ENCODE results near the gene ZER1.

GRCh38 chr9:128721487-128722010 is 50.2 kb downstream of the ZER1 start:
- TF ChIP-seq, protein P1, sequence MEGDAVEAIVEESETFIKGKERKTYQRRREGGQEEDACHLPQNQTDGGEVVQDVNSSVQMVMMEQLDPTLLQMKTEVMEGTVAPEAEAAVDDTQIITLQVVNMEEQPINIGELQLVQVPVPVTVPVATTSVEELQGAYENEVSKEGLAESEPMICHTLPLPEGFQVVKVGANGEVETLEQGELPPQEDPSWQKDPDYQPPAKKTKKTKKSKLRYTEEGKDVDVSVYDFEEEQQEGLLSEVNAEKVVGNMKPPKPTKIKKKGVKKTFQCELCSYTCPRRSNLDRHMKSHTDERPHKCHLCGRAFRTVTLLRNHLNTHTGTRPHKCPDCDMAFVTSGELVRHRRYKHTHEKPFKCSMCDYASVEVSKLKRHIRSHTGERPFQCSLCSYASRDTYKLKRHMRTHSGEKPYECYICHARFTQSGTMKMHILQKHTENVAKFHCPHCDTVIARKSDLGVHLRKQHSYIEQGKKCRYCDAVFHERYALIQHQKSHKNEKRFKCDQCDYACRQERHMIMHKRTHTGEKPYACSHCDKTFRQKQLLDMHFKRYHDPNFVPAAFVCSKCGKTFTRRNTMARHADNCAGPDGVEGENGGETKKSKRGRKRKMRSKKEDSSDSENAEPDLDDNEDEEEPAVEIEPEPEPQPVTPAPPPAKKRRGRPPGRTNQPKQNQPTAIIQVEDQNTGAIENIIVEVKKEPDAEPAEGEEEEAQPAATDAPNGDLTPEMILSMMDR (IDR thresholded peaks at IDR 0.05; ENCODE audit: poor library complexity, severe bottlenecking), result no peak
- TF ChIP-seq EZH2 (IDR thresholded peaks at IDR 0.05; ENCODE audit: borderline replicate concordance, insufficient read depth, low read length, poor library complexity, severe bottlenecking) (no peak), RAD21 (conservative IDR thresholded peaks at IDR 0.05) (no peak)

All from neural cell (in vitro differentiated cells).